Stomach smooth muscle (tissue), 2 donors: ENCODE data around the gene NPDC1.
A peak's percentile ranks its signal among the peaks of the same experiment; 100 is the strongest.

Experiments used
- H3K27ac ChIP-seq: one replicate; pipeline ENCODE4 v1.7.0; 2013; ENCODE audit warnings: mild to moderate bottlenecking, low read length, inconsistent platforms
- H3K27me3 ChIP-seq, 2 donors: one replicate each; pipeline ENCODE4 v1.7.0; 2013; ENCODE audit warnings: low read length in 2 of 2; ENCODE audit not compliant: insufficient read depth in 2 of 2, control insufficient read depth in 1 of 2
- H3K36me3 ChIP-seq, 2 donors: one replicate each; pipeline ENCODE4 v1.7.0; 2013; ENCODE audit warnings: low read length in 2 of 2; ENCODE audit not compliant: control insufficient read depth in 2 of 2, insufficient read depth in 2 of 2
- H3K4me1 ChIP-seq: one replicate; pipeline ENCODE4 v1.7.0; 2013; ENCODE audit warnings: low read length; ENCODE audit not compliant: control insufficient read depth, insufficient read depth
- H3K4me3 ChIP-seq, 2 donors: one replicate each; pipeline ENCODE4 v1.7.0; 2013; ENCODE audit warnings: low read length in 2 of 2
- H3K9ac ChIP-seq, 2 donors: one replicate each; pipeline ENCODE4 v1.7.0; 2013; ENCODE audit warnings: low read length in 2 of 2, mild to moderate bottlenecking in 1 of 2
- H3K9me3 ChIP-seq, 2 donors: one replicate each; pipeline ENCODE4 v1.7.0; 2013; ENCODE audit warnings: low read length in 2 of 2; ENCODE audit not compliant: control insufficient read depth in 2 of 2
- donor health status: healthy.
- donor health status: Pancreatic carcinoma.

The NPDC1 gene

GRCh38 chr9:137029058-137029936 is 16.7 kb downstream of the NPDC1 start:
- Histone ChIP-seq H3K36me3 (no peaks in the 10 kb centered on the region), H3K9ac (no peak overlapping the region), H3K27ac (no peak overlapping the region), H3K4me3 (peak overlapping the region; percentile 71 to 77), H3K4me1 (peaks cover 33% of the 10 kb centered on the region), H3K27me3 (no peaks in the 10 kb centered on the region), H3K9me3 (no peaks in the 10 kb centered on the region)

GRCh38 chr9:137028263-137029057 is 17.5 kb downstream of the NPDC1 start:
- H3K9me3 ChIP-seq, result no peaks in the 10 kb centered on the region
- no peaks in the 10 kb centered on the region for H3K27me3 ChIP-seq
- peak overlapping the region; percentile 71 to 77 for H3K4me3 ChIP-seq
- no peak overlapping the region for H3K27ac ChIP-seq
- H3K36me3 ChIP-seq, result no peaks in the 10 kb centered on the region
- H3K9ac ChIP-seq, result peak overlapping the region; percentile 13 to 64
- H3K4me1 ChIP-seq, result peaks cover 33% of the 10 kb centered on the region

GRCh38 chr9:137027369-137028262 is 18.4 kb downstream of the NPDC1 start, which contains the start of gene ABCA2:
ABCA2 (minus strand) TSS chr9:137028237; CDS start chr9:137028140, 97 bp downstream.
- H3K4me1 ChIP-seq, result peaks cover 33% of the 10 kb centered on the region
- H3K4me3 ChIP-seq, result peak within 1 kb of the TSS; percentile 71 to 77
- H3K27me3 ChIP-seq, result no peaks in the 10 kb centered on the region
- no peaks in the 10 kb centered on the region for H3K36me3 ChIP-seq
- H3K9me3 ChIP-seq, result no peaks in the 10 kb centered on the region
- no peak within 1 kb of the TSS for H3K27ac ChIP-seq
- peak within 1 kb of the TSS; percentile 64 to 73 for H3K9ac ChIP-seq

GRCh38 chr9:137026828-137027227 is 19.1 kb downstream of the NPDC1 start:
- Histone ChIP-seq H3K36me3 (no peaks in the 10 kb centered on the region), H3K4me1 (peaks cover 33% of the 10 kb centered on the region), H3K9me3 (no peaks in the 10 kb centered on the region), H3K4me3 (peak overlapping the region; percentile 47 to 74), H3K27me3 (no peaks in the 10 kb centered on the region), H3K27ac (no peak overlapping the region), H3K9ac (peak overlapping the region in 1 of 2 donors; percentile 41)

GRCh38 chr9:137026384-137026783 is 19.6 kb downstream of the NPDC1 start:
- Histone ChIP-seq H3K27me3 (no peaks in the 10 kb centered on the region), H3K4me3 (no peak overlapping the region), H3K36me3 (no peaks in the 10 kb centered on the region), H3K27ac (no peak overlapping the region), H3K9ac (no peak overlapping the region), H3K9me3 (no peaks in the 10 kb centered on the region), H3K4me1 (peaks cover 33% of the 10 kb centered on the region)

- Histone ChIP-seq H3K27ac (no peak overlapping the region), H3K4me1 (peaks cover 33% of the 10 kb centered on the region), H3K27me3 (no peaks in the 10 kb centered on the region), H3K36me3 (no peaks in the 10 kb centered on the region), H3K4me3 (no peak overlapping the region), H3K9me3 (no peaks in the 10 kb centered on the region), H3K9ac (no peak overlapping the region)
Measured at GRCh38 chr9:137025517-137025966, 20.4 kb downstream of the NPDC1 start.

GRCh38 chr9:137023583-137023991 is 22.4 kb downstream of the NPDC1 start:
- no peaks in the 10 kb centered on the region for H3K9me3 ChIP-seq
- H3K4me1 ChIP-seq, result peaks cover 23% of the 10 kb centered on the region
- H3K27ac ChIP-seq, result no peak overlapping the region
- H3K36me3 ChIP-seq, result no peaks in the 10 kb centered on the region
- H3K27me3 ChIP-seq, result no peaks in the 10 kb centered on the region
- no peak overlapping the region for H3K9ac ChIP-seq
- no peak overlapping the region for H3K4me3 ChIP-seq

- H3K27me3 ChIP-seq, result no peaks in the 10 kb centered on the region
- no peaks in the 10 kb centered on the region for H3K9me3 ChIP-seq
- no peak overlapping the region for H3K4me3 ChIP-seq
- no peak overlapping the region for H3K9ac ChIP-seq
- no peaks in the 10 kb centered on the region for H3K36me3 ChIP-seq
- no peak overlapping the region for H3K27ac ChIP-seq
- peaks cover 20% of the 10 kb centered on the region for H3K4me1 ChIP-seq
Measured at GRCh38 chr9:137023157-137023556, 22.8 kb downstream of the NPDC1 start.

GRCh38 chr9:137022662-137023008 is 23.3 kb downstream of the NPDC1 start:
- H3K4me1 ChIP-seq, result peaks cover 20% of the 10 kb centered on the region
- H3K9me3 ChIP-seq, result no peaks in the 10 kb centered on the region
- no peak overlapping the region for H3K4me3 ChIP-seq
- no peaks in the 10 kb centered on the region for H3K27me3 ChIP-seq
- no peaks in the 10 kb centered on the region for H3K36me3 ChIP-seq
- no peak overlapping the region for H3K27ac ChIP-seq
- no peak overlapping the region for H3K9ac ChIP-seq

- H3K9ac ChIP-seq, result no peak overlapping the region
- no peaks in the 10 kb centered on the region for H3K27me3 ChIP-seq
- no peak overlapping the region for H3K27ac ChIP-seq
- peaks cover 15% of the 10 kb centered on the region for H3K4me1 ChIP-seq
- no peak overlapping the region for H3K4me3 ChIP-seq
- peaks cover 0 to 2% of the 10 kb centered on the region in 2 donors for H3K36me3 ChIP-seq
- no peaks in the 10 kb centered on the region for H3K9me3 ChIP-seq
Measured at GRCh38 chr9:137021979-137022661, 23.9 kb downstream of the NPDC1 start.
